ENCODE measurements around the gene MTUS2.

- TF ChIP-seq CTCF (IDR thresholded peaks at IDR 0.05; ENCODE audit: low read depth, low read length, missing input control) (no peak), HNF4A (conservative IDR thresholded peaks at IDR 0.05) (no peak), GABPA (IDR thresholded peaks at IDR 0.05 in 1 of 2, conservative IDR thresholded peaks at IDR 0.05 in 1 of 2) (no peak), ATF3 (IDR thresholded peaks at IDR 0.05) (no peak), REST (IDR thresholded peaks at IDR 0.05) (no peak), JUND (IDR thresholded peaks at IDR 0.05) (no peak), EGR1 (IDR thresholded peaks at IDR 0.05; ENCODE audit: low read depth in 2 of 2) (no peak), RAD21 (IDR thresholded peaks at IDR 0.05) (no peak), FOXA1 (IDR thresholded peaks at IDR 0.05) (no peak), ZBTB33 (IDR thresholded peaks at IDR 0.05) (no peak), SP1 (IDR thresholded peaks at IDR 0.05) (no peak)
Measured at GRCh38 chr13:29204651-29205050, 384.5 kb downstream of the MTUS2 start.
